DMS114 treated with DMSO at 0.1 percent for 48 hours (cell line): ENCODE measurements around the gene FHL3.
"Not testable (repeated sequence)": the region's sequence is repeated elsewhere in the genome, so short reads cannot be mapped to it uniquely, and the experiment has no call there.

Experiments used
- DNase-seq: peaks from one replicate; lab custom pipeline; 2025; ENCODE audit not compliant: unreplicated experiment; lab: John Stamatoyannopoulos, UW

The FHL3 gene

GRCh38 chr1:38037221-38037939, 32.1 kb upstream of the FHL3 start:
- DNase-seq: no peak

DNA sequence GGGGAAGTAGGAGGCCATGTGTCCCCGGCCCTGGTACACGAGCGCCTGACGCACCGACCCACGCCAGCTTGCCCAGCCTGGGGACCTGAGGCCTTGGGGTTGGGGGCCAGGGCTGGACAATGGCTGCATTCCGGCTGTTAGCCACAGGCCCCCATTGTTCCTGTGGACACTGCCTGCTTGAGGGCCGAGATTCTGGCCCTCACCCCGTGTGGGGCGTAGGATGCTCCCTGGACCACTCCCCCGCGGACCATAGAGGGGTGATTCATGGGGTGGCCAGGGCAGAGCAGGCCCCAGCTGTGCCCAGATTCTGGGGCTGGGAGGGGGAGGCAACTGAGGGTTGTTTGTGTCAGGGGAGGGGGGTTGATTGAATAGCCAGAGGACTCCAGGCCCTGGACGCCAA, 29.6 kb upstream of the FHL3 start:
- DNase-seq: no peak

DNA sequence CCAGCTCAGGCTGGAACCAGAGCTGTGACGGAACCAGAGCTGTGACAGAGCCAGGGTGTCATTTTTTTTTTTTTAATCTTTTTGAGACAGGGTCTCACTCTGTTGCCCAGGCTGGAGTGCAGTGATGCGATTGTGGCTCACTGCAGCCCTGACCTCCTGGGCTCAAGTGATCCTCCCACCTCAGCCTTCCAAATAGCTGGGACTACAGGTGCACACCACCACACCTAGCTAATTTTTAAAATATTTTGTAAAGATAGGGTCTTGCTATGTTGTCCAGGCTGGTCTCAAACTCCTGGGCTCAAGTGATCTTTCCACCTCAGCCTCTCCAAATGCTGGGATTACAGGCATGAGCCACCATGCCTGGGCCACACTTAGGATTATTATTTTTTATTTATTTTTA, 27.7 kb upstream of the FHL3 start:
- DNase-seq: not testable (repeated sequence)

GRCh38 chr1:38031513-38031866, 26.2 kb upstream of the FHL3 start:
- no peak for DNase-seq

GRCh38 chr1:38030596-38031512, 25.5 kb upstream of the FHL3 start:
- no peak for DNase-seq

GRCh38 chr1:38029685-38030511, 24.6 kb upstream of the FHL3 start:
- no peak for DNase-seq

DNA sequence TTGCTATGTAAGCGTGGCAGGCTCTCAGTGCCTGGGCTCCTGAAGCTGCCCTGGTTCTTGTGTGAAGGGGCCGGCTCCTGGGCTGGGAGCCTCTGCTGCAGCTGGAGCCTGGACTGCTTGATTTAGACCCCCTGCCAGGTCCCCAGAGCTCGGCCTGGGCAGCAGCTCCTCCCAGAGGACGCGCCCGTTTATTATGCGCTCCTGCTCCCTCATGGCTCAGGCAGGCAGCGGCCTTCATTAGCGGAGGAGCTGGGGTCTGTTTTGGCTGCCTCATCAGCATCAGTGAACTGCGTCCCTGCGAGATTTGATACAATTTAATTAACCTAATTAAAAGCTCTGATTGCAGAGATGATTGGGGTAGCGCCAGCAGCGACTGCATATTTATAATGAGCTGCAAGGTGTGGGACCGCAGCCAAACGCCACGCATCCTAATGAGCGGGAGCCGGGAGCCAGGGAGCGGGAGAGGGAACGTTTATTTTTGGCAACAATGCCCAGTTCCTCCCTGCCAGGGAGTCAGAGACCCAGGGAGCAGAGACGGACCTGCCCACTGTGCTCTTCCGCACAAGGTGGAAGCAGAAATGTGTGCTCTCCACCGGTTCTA, 23.9 kb upstream of the FHL3 start:
- no peak for DNase-seq

- no peak for DNase-seq
These were observed 23.4 kb upstream of the FHL3 start for GRCh38 chr1:38028671-38029070.

DNA sequence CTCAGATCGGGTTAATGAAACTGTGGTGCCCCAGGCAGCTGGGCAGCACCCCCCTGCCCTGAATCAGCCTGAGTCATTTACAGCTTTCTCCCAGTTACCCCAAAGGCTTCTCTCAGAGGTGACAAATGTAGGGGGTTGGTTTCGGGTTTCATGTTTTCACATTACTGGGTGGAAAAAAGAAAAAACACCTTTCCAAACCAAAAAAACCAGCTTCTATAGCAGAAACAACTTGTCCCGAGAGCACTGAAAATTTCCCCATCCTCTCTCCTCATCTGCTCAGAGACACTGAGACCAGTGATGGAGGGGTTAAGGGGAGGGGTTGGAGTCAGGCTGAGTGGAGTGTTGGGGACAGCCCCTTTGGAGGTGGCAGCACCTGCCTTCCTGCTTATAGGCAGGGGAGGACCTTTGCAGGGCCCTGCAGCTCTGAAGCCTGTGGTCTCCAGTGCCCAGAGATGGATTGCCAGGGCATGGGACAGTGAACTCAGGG, 22.8 kb upstream of the FHL3 start:
- no peak for DNase-seq

DNA sequence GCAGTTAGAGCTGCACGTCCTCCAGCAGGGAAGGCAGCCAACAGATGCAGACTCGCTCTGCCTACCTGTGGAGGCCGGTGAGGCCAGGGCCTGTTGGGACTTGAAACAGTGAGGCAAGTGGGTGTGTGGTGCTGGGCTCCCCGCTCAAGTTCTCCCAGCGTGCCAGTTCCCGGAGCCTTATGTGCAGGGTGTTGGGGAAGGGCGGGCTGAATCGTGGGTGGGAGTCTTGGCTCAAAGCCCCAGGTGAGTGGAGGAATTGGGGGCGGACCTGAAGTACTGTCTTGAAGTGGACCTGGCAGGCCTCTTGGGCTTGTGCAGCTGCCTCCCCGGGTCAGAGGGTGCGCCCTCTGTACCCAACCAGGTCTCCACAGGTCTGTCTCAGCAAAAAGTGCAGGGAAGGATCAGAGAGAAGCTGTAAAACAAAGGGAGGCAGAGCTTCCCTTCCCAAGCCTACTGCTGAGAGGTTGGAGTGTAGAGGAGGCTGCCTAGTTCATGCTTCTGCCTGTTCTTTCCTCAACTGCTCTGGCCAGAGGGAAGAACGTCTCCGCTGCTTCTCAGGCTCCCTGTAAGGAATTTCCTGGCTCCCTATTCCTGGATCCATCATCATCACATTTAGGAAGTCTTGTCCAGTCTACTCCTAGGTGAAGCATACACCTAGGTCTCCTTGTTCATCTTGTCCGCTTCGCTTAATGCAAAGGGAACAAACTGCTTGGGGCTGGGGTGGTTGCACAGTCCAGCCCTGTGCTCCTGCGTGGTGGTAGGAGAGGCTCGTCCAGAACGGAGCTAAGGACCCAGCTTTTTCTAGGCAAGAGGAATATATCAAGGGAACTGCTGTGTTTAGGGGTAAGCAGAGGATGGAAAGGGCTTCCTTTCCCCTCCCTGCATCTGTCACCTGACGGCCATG, 22.1 kb upstream of the FHL3 start:
- no peak for DNase-seq

DNA sequence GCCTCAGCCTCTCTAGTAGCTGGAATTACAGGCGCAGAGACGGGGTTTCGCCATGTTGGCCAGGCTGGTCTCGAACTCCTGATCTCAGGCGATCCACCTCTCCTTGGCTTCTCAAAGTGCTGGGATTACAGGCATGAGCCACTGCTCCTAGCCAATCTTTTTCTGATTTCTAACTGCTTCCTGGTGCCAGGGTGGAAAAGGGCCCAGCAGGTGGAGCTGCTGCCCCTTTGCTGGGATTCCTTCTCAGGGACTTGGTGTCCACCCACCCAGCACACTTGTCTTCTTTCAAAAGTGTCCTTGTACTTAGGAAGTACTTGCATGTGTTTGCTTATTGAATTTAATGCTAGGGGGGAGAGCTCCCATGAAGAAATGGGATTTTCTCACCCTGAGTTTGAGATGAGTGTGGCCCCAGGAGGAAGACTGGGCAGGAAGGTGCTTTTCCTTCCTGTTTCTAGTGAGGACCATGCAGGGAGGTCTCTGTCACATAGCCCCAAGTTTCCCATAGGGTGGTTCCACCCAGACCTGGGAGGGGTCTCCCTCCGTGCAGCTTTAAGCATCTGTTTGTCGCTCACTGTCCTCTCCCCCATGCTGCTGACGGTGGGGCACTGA, 21.4 kb upstream of the FHL3 start:
- peak; percentile 35 for DNase-seq

DNA sequence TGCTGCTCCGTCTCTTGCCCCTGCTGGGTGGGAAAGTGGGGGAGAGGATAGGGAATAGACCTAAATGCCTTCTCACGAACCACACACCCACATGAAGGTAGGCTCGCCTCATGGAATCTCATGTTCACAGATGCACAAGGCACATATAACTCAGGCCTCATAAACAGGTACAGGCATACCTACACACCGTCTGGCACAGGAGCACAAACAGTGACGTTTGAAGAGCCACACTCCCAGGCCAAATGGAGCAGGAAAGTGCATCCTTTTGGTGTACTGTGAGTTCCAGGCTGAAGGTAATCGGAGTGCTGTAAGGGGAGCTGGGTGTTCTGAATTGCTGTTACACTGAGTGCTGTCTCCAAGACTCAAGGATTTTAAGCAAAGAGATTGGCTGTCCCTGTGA, 20.4 kb upstream of the FHL3 start:
- no peak for DNase-seq

- DNase-seq: no peak
These were observed 19.9 kb upstream of the FHL3 start for GRCh38 chr1:38025233-38025632.

DNA sequence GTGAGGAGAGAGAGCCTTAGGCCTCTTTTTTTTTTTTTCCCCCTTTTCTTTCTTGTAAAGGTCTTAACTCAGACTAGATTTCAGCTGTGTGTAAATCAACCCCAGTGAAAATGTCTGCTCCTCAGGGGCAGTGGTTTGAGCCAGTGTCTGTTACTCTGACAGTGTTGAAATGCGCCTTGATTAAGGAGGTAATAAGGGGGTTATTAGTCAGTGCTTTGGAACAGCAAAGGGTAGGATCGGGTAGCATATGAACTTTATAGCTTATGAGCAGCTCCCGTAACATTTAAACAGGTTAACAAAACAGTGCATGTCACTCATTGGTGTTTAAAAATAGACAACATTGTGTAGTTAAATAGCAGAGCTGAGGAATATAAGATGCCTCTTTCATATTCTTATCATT, 17.5 kb upstream of the FHL3 start:
- DNase-seq: no peak

DNA sequence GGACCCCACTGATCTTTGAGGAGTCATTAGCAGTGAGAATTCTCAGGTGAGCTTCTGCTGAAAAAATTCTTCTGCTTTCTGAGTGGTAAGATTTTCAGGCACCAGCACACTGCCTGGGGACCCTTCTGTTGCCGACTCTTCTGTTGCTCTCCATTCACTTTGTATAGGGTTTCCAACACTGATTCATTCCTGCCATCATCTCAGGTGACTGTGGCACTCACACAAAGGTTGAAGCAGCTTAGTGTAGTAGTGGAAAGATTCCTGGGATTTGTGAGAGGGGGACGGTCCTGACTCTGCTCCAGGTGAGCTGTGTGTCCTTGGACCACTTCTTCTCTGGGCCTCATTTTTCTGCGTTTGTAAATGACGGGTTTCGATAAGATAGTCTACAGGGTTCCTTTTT, 16.7 kb upstream of the FHL3 start:
- DNase-seq: no peak

GRCh38 chr1:38020396-38020795, 15.1 kb upstream of the FHL3 start:
- DNase-seq: no peak

GRCh38 chr1:38018864-38019343, 13.6 kb upstream of the FHL3 start:
- peak; percentile 38 for DNase-seq

GRCh38 chr1:38015978-38016725, 10.8 kb upstream of the FHL3 start:
- DNase-seq: no peak
